HG03095 (cell line): ENCODE results near the gene MSTO1.
A peak's percentile ranks its signal among the peaks of the same experiment; 100 is the strongest.
"Not testable (repeated sequence)": the region's sequence is repeated elsewhere in the genome, so short reads cannot be mapped to it uniquely, and the experiment has no call there.

Experiments
- ATAC-seq: cut with Tn5 transposase; IDR thresholded peaks from one replicate; pipeline ENCODE4 v1.9.1; 2021; ENCODE audit warnings: moderate library complexity; ENCODE audit not compliant: unreplicated experiment

The MSTO1 gene

GRCh38 chr1:155609515-155610256 lies at the start of gene MSTO1:
MSTO1 (plus strand) TSS chr1:155610218; CDS start chr1:155610249, 31 bp downstream.
- ATAC-seq, result peak; percentile 93

GRCh38 chr1:155561779-155562580 lies 48.0 kb upstream of the MSTO1 start:
- ATAC-seq, result peak; percentile 19

- ATAC-seq, result peak; percentile 68
Observed at GRCh38 chr1:155562581-155563376, 47.2 kb upstream of the MSTO1 start, which contains the start of gene ASH1L. ASH1L (minus strand) TSS chr1:155562803; CDS start chr1:155521519, 41,284 bp downstream.

GRCh38 chr1:155563377-155564022 lies 46.5 kb upstream of the MSTO1 start:
- not testable (repeated sequence) for ATAC-seq

- no peak for ATAC-seq
Observed at GRCh38 chr1:155569988-155570592, 39.9 kb upstream of the MSTO1 start.

- no peak for ATAC-seq
Observed at GRCh38 chr1:155570593-155570990, 39.4 kb upstream of the MSTO1 start.

- ATAC-seq, result no peak
Observed at GRCh38 chr1:155574077-155574476, 35.9 kb upstream of the MSTO1 start.

- ATAC-seq, result not testable (repeated sequence)
Observed at GRCh38 chr1:155575608-155576007, 34.4 kb upstream of the MSTO1 start.

GRCh38 chr1:155583846-155584245 lies 26.2 kb upstream of the MSTO1 start:
- not testable (repeated sequence) for ATAC-seq

- not testable (repeated sequence) for ATAC-seq
Observed at GRCh38 chr1:155589282-155589681, 20.7 kb upstream of the MSTO1 start.

- not testable (repeated sequence) for ATAC-seq
Observed at GRCh38 chr1:155590516-155591247, 19.3 kb upstream of the MSTO1 start.

GRCh38 chr1:155591770-155592169 lies 18.2 kb upstream of the MSTO1 start:
- no peak for ATAC-seq

- ATAC-seq, result not testable (repeated sequence)
Observed at GRCh38 chr1:155595877-155596474, 14.0 kb upstream of the MSTO1 start.

GRCh38 chr1:155596864-155597263 lies 13.2 kb upstream of the MSTO1 start:
- ATAC-seq, result no peak

- ATAC-seq, result no peak
Observed at GRCh38 chr1:155598842-155599331, 11.1 kb upstream of the MSTO1 start.

GRCh38 chr1:155599828-155600572 lies 10.0 kb upstream of the MSTO1 start:
- ATAC-seq, result not testable (repeated sequence)

- ATAC-seq, result no peak
Observed at GRCh38 chr1:155607708-155608107, 2.3 kb upstream of the MSTO1 start.

- no peak for ATAC-seq
Observed at GRCh38 chr1:155608888-155609225, 1.2 kb upstream of the MSTO1 start.
